G401.6 (cell line): Measurements from ENCODE around the gene PTRH1.

Experiments used
- FAIRE-seq: peaks from 2 replicates; lab custom pipeline; 2012; peaks lifted over from hg19 to GRCh38; lab: Jason Lieb, UNC

PTRH1 gene

GRCh38 chr9:127694890-127695720 lies 20.4 kb downstream of the PTRH1 start:
- FAIRE-seq, result no peak

GRCh38 chr9:127693697-127694096 lies 21.8 kb downstream of the PTRH1 start:
- FAIRE-seq, result no peak

- no peak for FAIRE-seq
Measured at GRCh38 chr9:127693143-127693542, 22.3 kb downstream of the PTRH1 start.

GRCh38 chr9:127692071-127692470 lies 23.4 kb downstream of the PTRH1 start:
- no peak for FAIRE-seq

- no peak for FAIRE-seq
Measured at GRCh38 chr9:127690735-127691134, 24.7 kb downstream of the PTRH1 start.

GRCh38 chr9:127689329-127690000 lies 26.0 kb downstream of the PTRH1 start:
- FAIRE-seq, result no peak

- no peak for FAIRE-seq
Measured at GRCh38 chr9:127686461-127687393, 28.7 kb downstream of the PTRH1 start.

- no peak for FAIRE-seq
Measured at GRCh38 chr9:127684576-127684975, 30.9 kb downstream of the PTRH1 start.

GRCh38 chr9:127683723-127684122 lies 31.7 kb downstream of the PTRH1 start:
- FAIRE-seq, result no peak

- FAIRE-seq, result no peak
Measured at GRCh38 chr9:127682351-127683136, 32.9 kb downstream of the PTRH1 start.

GRCh38 chr9:127680846-127681245 lies 34.6 kb downstream of the PTRH1 start:
- FAIRE-seq, result no peak

GRCh38 chr9:127680226-127680625 lies 35.2 kb downstream of the PTRH1 start:
- no peak for FAIRE-seq

GRCh38 chr9:127679506-127679905 lies 36.0 kb downstream of the PTRH1 start:
- no peak for FAIRE-seq

- no peak for FAIRE-seq
Measured at GRCh38 chr9:127676638-127677037, 38.8 kb downstream of the PTRH1 start.

- FAIRE-seq, result no peak
Measured at GRCh38 chr9:127673234-127673633, 42.2 kb downstream of the PTRH1 start.

- FAIRE-seq, result no peak
Measured at GRCh38 chr9:127667906-127668305, 47.6 kb downstream of the PTRH1 start.

- no peak for FAIRE-seq
Measured at GRCh38 chr9:127667127-127667844, 48.2 kb downstream of the PTRH1 start.

GRCh38 chr9:127664678-127665507 lies 50.6 kb downstream of the PTRH1 start:
- no peak for FAIRE-seq

- FAIRE-seq, result no peak
Measured at GRCh38 chr9:127664324-127664677, 51.2 kb downstream of the PTRH1 start.
